HepG2 (cell line): Measurements from ENCODE around the gene DGKD.

Experiments
- ATF2 ChIP-seq: sonication (generic); formaldehyde crosslinking; IDR thresholded peaks from 2 replicates; pipeline ENCODE4 v1.4.0; 2020; ENCODE audit warnings: missing genetic modification reagents
- CBX5 ChIP-seq: sonication (generic); formaldehyde crosslinking; IDR thresholded peaks from 2 replicates; pipeline ENCODE4 v1.4.0; 2020; ENCODE audit warnings: missing genetic modification reagents, borderline replicate concordance
- CTCF ChIP-seq: sonication (generic); formaldehyde crosslinking; IDR thresholded peaks from 2 replicates; pipeline ENCODE4 v1.5.0; 2020; ENCODE audit warnings: mild to moderate bottlenecking, missing genetic modification reagents, moderate library complexity
- FOXK1 ChIP-seq: sonication (generic); formaldehyde crosslinking; IDR thresholded peaks from 2 replicates; pipeline ENCODE4 v1.4.0; 2020; ENCODE audit warnings: low read depth, missing genetic modification reagents, borderline replicate concordance
- MEIS2 ChIP-seq: sonication (generic); formaldehyde crosslinking; IDR thresholded peaks from 2 replicates; pipeline ENCODE4 v1.9.0; 2021; ENCODE audit warnings: mild to moderate bottlenecking, missing genetic modification reagents
- PBX3 ChIP-seq: sonication (generic); formaldehyde crosslinking; IDR thresholded peaks from 2 replicates; pipeline ENCODE4 v1.8.1; 2023; ENCODE audit warnings: missing genetic modification reagents, inconsistent platforms, borderline replicate concordance
- POLR2A ChIP-seq, 2 experiments: IDR thresholded peaks; 2 replicates each; pipeline ENCODE4 v1.6.1; 2011; ENCODE audit warnings: low read depth in 2 of 2, low read length in 2 of 2, mild to moderate bottlenecking in 1 of 2, moderate library complexity in 1 of 2; ENCODE audit not compliant: insufficient read depth in 1 of 2
- RAD21 ChIP-seq: fragments of 450-650 bp; formaldehyde crosslinking; IDR thresholded peaks from 2 replicates; pipeline ENCODE4 v1.5.0; 2020; ENCODE audit warnings: mild to moderate bottlenecking
- REST ChIP-seq, 2 experiments: IDR thresholded peaks; 2 replicates each; pipeline ENCODE4 v1.6.1; 2011 to 2012; ENCODE audit warnings: low read length in 2 of 2, borderline replicate concordance in 1 of 2, low read depth in 1 of 2, mild to moderate bottlenecking in 1 of 2, moderate library complexity in 1 of 2
- WIZ ChIP-seq: sonication (generic); formaldehyde crosslinking; IDR thresholded peaks from 2 replicates; pipeline ENCODE4 v1.5.1; 2020; ENCODE audit warnings: mild to moderate bottlenecking, missing genetic modification reagents
- ZBTB43 ChIP-seq: sonication (generic); formaldehyde crosslinking; conservative IDR thresholded peaks from 2 replicates; pipeline ENCODE4 v1.4.0; 2020; ENCODE audit warnings: missing genetic modification reagents
- ZNF333 ChIP-seq: sonication (generic); formaldehyde crosslinking; IDR thresholded peaks from 2 replicates; pipeline ENCODE4 v1.4.0; 2020; ENCODE audit warnings: mild to moderate bottlenecking, missing genetic modification reagents, borderline replicate concordance
- ZNF629 ChIP-seq: sonication (generic); formaldehyde crosslinking; conservative IDR thresholded peaks from 2 replicates; pipeline ENCODE4 v1.5.0; 2020; ENCODE audit warnings: missing genetic modification reagents
- ZNF670 ChIP-seq: sonication (generic); formaldehyde crosslinking; IDR thresholded peaks from 2 replicates; pipeline ENCODE4 v1.8.0; 2022; ENCODE audit warnings: mild to moderate bottlenecking, missing genetic modification reagents, borderline replicate concordance

GRCh38 chr2:233423552-233423860 lies 69.2 kb downstream of the DGKD start:
- no peak for TF ChIP-seq REST (IDR thresholded peaks at IDR 0.05; ENCODE audit: borderline replicate concordance in 1 of 2, low read depth in 1 of 2, low read length in 2 of 2)
- no peak for TF ChIP-seq ATF2 (CRISPR knock-in tag)
- TF ChIP-seq MEIS2 (CRISPR knock-in tag) = no peak
- TF ChIP-seq RAD21 (CRISPR knock-in tag) = no peak
- no peak for TF ChIP-seq CBX5 (CRISPR knock-in tag)
- no peak for TF ChIP-seq PBX3 (CRISPR knock-in tag)
- no peak for TF ChIP-seq CTCF
- TF ChIP-seq POLR2A (IDR thresholded peaks at IDR 0.05; ENCODE audit: insufficient read depth in 1 of 2, low read depth in 2 of 2, low read length in 2 of 2) = no peak
- no peak for TF ChIP-seq WIZ (CRISPR knock-in tag)
- no peak for TF ChIP-seq ZNF333
- TF ChIP-seq ZNF629 (CRISPR knock-in tag) = no peak
- no peak for TF ChIP-seq ZNF670
- TF ChIP-seq FOXK1 = no peak
- TF ChIP-seq ZBTB43 (CRISPR knock-in tag) = no peak
